Glomerular visceral epithelial cell (primary cell): Measurements from ENCODE around the gene PTK6.

ENCODE experiments used
- DNase-seq: peaks from one replicate; pipeline ENCODE4 v3.0.0-alpha.2; 2016; ENCODE audit errors: extremely low spot score

PTK6 gene

GRCh38 chr20:63478346-63479302 is 58.6 kb downstream of the PTK6 start:
- DNase-seq = no peak
